ENCODE measurements around the gene RNU5D-1. TPM values are rescaled to one million over a fixed set of nuclear protein-coding genes. Genes with fewer than 3 reads are reported as not detected.

The RNU5D-1 gene
- total RNA-seq, 1 donor, result not detected

GRCh38 chr1:44681905-44682882, 48.8 kb downstream of the RNU5D-1 start:
- H3K4me3 ChIP-seq (ENCODE audit: low read depth, low read length), result no peak overlapping the region
- DNase-seq (ENCODE audit: low read depth), result no peak
- TF ChIP-seq CTCF (IDR thresholded peaks at IDR 0.05; ENCODE audit: insufficient read depth, low read depth, low read length), result no peak

Small RNAs within 50 kb of the gene (small RNA-seq; reads per million reads assigned to genes)
- gene RNU5D-1 (352 reads per million, percentile 98 among the genes with 10 or more reads in this experiment), gene RNU5F-1 (35.0 reads per million, percentile 95 among the genes with 10 or more reads in this experiment), gene SNORD38A (3,298 reads per million, percentile 99 among the genes with 10 or more reads in this experiment), gene SNORD38B (not detected), gene SNORD46 (27.2 reads per million, percentile 94 among the genes with 10 or more reads in this experiment), gene SNORD55 (not detected)

Other genes with a start within 250 kb of the RNU5D-1 start
- 6.4 and 7.3 TPM in 2 replicates for gene TMEM53, start 56.7 kb downstream of the RNU5D-1 start, total RNA-seq
- 0.32 and 0.43 TPM in 2 replicates for gene ARMH1, start 56.5 kb downstream of the RNU5D-1 start, total RNA-seq
- 18.7 and 26.8 TPM in 2 replicates for gene KIF2C, start 8.7 kb upstream of the RNU5D-1 start, total RNA-seq
- gene RPS8, start 44.4 kb upstream of the RNU5D-1 start, total RNA-seq, result 1,148 and 1,233 TPM in 2 replicates
- not detected in 2 replicates for gene BEST4, start 57.0 kb upstream of the RNU5D-1 start, total RNA-seq
- gene PLK3, start 69.2 kb upstream of the RNU5D-1 start, total RNA-seq, result 44.0 and 44.5 TPM in 2 replicates
- under 0.01 TPM in 1 of 2 replicates, not detected in the other for gene DYNLT4, start 76.2 kb upstream of the RNU5D-1 start, total RNA-seq
- gene BTBD19, start 77.4 kb upstream of the RNU5D-1 start, total RNA-seq, result 11.6 and 13.0 TPM in 2 replicates
- under 0.01 and 0.32 TPM in 2 replicates for gene PTCH2, start 112.1 kb upstream of the RNU5D-1 start, total RNA-seq